Activated CD4-positive, alpha-beta T cell treated with anti-CD3 and anti-CD28 coated beads for 36 hours (primary cell): ENCODE measurements around the gene HEPHL1. TPM values are rescaled to one million over a fixed set of nuclear protein-coding genes. Genes with fewer than 3 reads are reported as not detected.
"Not testable (repeated sequence)": the region's sequence is repeated elsewhere in the genome, so short reads cannot be mapped to it uniquely, and the experiment has no call there.

Experiments used
- ATAC-seq: fragments of 200-7000 bp; cut with Tn5 transposase; one replicate; pipeline ENCODE4 v1.10.0; 2021; ENCODE audit warnings: mild to moderate bottlenecking, moderate library complexity
- CTCF ChIA-PET: fragments of 350-600 bp; sonication (Branson Sonifier 250); formaldehyde crosslinking; loops from one replicate; lab custom pipeline; 2021; ENCODE audit warnings: antibody characterized with exemption; lab: Charles Lee
- POLR2A ChIA-PET: fragments of 350-600 bp; sonication (Branson Sonifier 250); formaldehyde crosslinking; loops from one replicate; lab custom pipeline; 2021; ENCODE audit warnings: antibody characterized with exemption, inconsistent platforms; lab: Charles Lee
- DNase-seq: peaks from one replicate; pipeline ENCODE4 v3.0.0-alpha.2; 2020
- H3K27ac Mint-ChIP-seq: one replicate; pipeline ENCODE4 v1.8.0; 2021; ENCODE audit warnings: mixed read lengths
- H3K27me3 Mint-ChIP-seq: one replicate; pipeline ENCODE4 v1.8.0; 2021; ENCODE audit warnings: mixed read lengths
- H3K36me3 Mint-ChIP-seq: one replicate; pipeline ENCODE4 v1.8.0; 2021; ENCODE audit warnings: low read depth, mixed read lengths
- H3K4me1 Mint-ChIP-seq: one replicate; pipeline ENCODE4 v1.8.0; 2021; ENCODE audit warnings: mixed read lengths
- H3K4me3 Mint-ChIP-seq: one replicate; pipeline ENCODE4 v1.8.0; 2021; ENCODE audit warnings: mild to moderate bottlenecking, moderate library complexity, mixed read lengths
- H3K9me3 Mint-ChIP-seq: one replicate; pipeline ENCODE4 v1.8.0; 2021; ENCODE audit warnings: low read depth, mixed read lengths
- intact Hi-C, 2 experiments: fragments of 100-400 bp; cut with DNase I in 1 of 2; cut with micrococcal nuclease in 1 of 2; formaldehyde crosslinking; loops; one replicate each; pipeline versions ENCODE4 v1.14.2 to v1.15.1; 2022 to 2024; cut with DNase I, micrococcal nuclease
- total RNA-seq, 2 experiments: library from RNA; stranded (reverse); gene quantifications; one replicate each; pipeline ENCODE4 v1.2.3, GENCODE V29; 2021

HEPHL1 gene
- total RNA-seq, 2 experiments from 2014 or later, result not detected

DNA sequence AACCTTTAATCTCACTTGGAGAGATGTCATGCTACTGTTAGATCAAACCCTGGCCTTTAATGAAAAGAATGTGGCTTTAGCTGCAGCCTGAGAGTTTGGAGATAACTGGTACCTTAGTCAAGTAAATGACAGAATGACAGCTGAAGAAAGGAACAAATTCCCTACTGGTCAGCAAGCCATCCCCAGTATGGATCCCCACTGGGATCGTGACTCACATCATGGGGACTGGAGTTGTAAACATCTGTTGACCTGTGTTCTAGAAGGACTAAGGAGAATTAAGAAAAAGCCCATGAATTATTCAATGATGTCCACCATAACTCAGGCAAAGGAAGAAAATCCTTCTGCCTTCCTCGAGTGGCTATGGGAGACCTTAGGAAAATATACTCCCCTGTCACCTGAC, 99.4 kb downstream of the HEPHL1 start:
- H3K9me3 Mint-ChIP-seq, H3K4me1 Mint-ChIP-seq, POLR2A ChIA-PET, H3K27me3 Mint-ChIP-seq, H3K36me3 Mint-ChIP-seq, H3K27ac Mint-ChIP-seq, H3K4me3 Mint-ChIP-seq, ATAC-seq, DNase-seq, CTCF ChIA-PET: not testable (repeated sequence)
- intact Hi-C loops, result loop anchor here in 1 of 2 experiments (10.0 kb wide), 1 partner anchor 964 kb away; the partner anchor contains the start of gene ENDOD1

GRCh38 chr11:94120946-94121345, 99.8 kb downstream of the HEPHL1 start:
- DNase-seq (no peak), ATAC-seq (no peak)
- CTCF ChIA-PET, result no interaction called here
- no peaks in the 10 kb centered on the region for H3K27me3 Mint-ChIP-seq
- H3K4me3 Mint-ChIP-seq, result no peak overlapping the region
- no peaks in the 10 kb centered on the region for H3K4me1 Mint-ChIP-seq
- no peaks in the 10 kb centered on the region for H3K36me3 Mint-ChIP-seq
- H3K27ac Mint-ChIP-seq, result no peak overlapping the region
- peaks cover 1% of the 10 kb centered on the region for H3K9me3 Mint-ChIP-seq
- POLR2A ChIA-PET, result no interaction called here
- intact Hi-C loops, result loop anchor here in 1 of 2 experiments (10.0 kb wide), 1 partner anchor 964 kb away; the partner anchor contains the start of gene ENDOD1

DNA sequence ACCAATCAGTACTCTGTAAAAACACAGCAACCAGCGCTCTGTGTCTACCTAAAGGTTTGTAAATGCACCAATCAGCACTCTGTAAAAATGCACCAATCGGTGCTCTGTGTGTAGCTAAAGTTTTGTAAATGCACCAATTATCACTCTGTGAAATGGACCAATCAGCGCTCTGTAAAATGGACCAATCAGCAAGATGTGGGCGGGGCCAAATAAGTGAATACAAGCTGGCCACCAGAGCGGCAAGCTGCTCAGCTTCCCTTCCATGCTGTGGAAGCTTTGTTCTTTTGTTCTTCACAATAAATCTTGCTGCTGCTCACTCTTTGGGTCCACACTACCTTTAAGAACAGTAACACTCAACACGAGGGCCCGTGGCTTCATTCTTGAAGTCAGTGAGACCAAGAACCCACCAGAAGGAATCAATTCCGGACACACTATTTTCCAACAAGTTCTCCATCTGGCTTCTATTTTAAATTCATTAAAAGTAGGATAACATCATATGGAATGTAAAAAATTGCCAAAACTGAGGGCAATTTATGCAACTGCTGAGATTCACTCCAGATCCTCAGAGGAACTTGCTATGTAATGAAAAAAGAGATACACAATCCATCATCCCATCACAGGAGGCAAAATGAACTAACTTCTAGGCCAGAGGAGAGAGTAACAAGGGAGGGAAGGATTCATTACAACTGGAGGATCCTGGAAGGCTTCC, 104.4 kb downstream of the HEPHL1 start:
- ATAC-seq, result no peak
- no peaks in the 10 kb centered on the region for H3K27me3 Mint-ChIP-seq
- H3K36me3 Mint-ChIP-seq, result no peaks in the 10 kb centered on the region
- CTCF ChIA-PET, result no interaction called here
- POLR2A ChIA-PET, result no interaction called here
- intact Hi-C loops, result loop anchor here (5.0 to 10.0 kb wide), 4 partner anchors 343 to 1107 kb away; partner anchors contain the start of genes ENDOD1 (in 1 of the 2), MED17 (in 1 of the 2), SESN3 (in 1 of the 2) and SLC36A4 (in 1 of the 2)
- no peak overlapping the region for H3K4me3 Mint-ChIP-seq
- peaks cover 1% of the 10 kb centered on the region for H3K9me3 Mint-ChIP-seq
- no peak overlapping the region for H3K27ac Mint-ChIP-seq
- peak; percentile 50 for DNase-seq
- peaks cover 13% of the 10 kb centered on the region for H3K4me1 Mint-ChIP-seq

- ATAC-seq, result no peak
- DNase-seq, result peak; percentile 13
- ChIA-PET CTCF (interaction anchor here (1.4 kb wide), 1 partner anchor 23 kb away, joined by 3 read pairs; no protein-coding TSS in a partner anchor), POLR2A (interaction anchor here (1.6 to 2.1 kb wide), 2 partner anchors 344 to 386 kb away, joined by 8 to 12 read pairs; partner anchors contain the start of genes C11orf54, MED17 and TAF1D)
- H3K27me3 Mint-ChIP-seq, result no peaks in the 10 kb centered on the region
- peak overlapping the region; percentile 90 for H3K27ac Mint-ChIP-seq
- no peak overlapping the region for H3K4me3 Mint-ChIP-seq
- peaks cover 1% of the 10 kb centered on the region for H3K9me3 Mint-ChIP-seq
- H3K36me3 Mint-ChIP-seq, result no peaks in the 10 kb centered on the region
- peaks cover 13% of the 10 kb centered on the region for H3K4me1 Mint-ChIP-seq
- intact Hi-C loops, result loop anchor here (1.0 to 10.0 kb wide), 10 partner anchors 19 to 1661 kb away; partner anchors contain the start of genes ANKRD49 (in 2 of the 2), MRE11 (in 2 of the 2), CEP295 (in 1 of the 2) and ENDOD1 (in 1 of the 2)
Observed at GRCh38 chr11:94127638-94128037, 106.5 kb downstream of the HEPHL1 start.

GRCh38 chr11:94128291-94128745, 107.2 kb downstream of the HEPHL1 start:
- CTCF ChIA-PET, result interaction anchor here (0.7 to 1.4 kb wide), 5 partner anchors 14 to 377 kb away, joined by 3 read pairs; no protein-coding TSS in a partner anchor
- H3K4me1 Mint-ChIP-seq, result peaks cover 17% of the 10 kb centered on the region
- no peak for DNase-seq
- intact Hi-C loops, result loop anchor here (1.0 to 10.0 kb wide), 10 partner anchors 18 to 1660 kb away; partner anchors contain the start of genes ANKRD49 (in 2 of the 2), MRE11 (in 2 of the 2), CEP295 (in 1 of the 2) and ENDOD1 (in 1 of the 2)
- POLR2A ChIA-PET, result interaction anchor here (1.2 to 2.1 kb wide), 4 partner anchors 24 to 845 kb away, joined by 3 to 12 read pairs (median 6); partner anchors contain the start of genes C11orf54, CWC15, KDM4D and MED17
- H3K36me3 Mint-ChIP-seq, result no peaks in the 10 kb centered on the region
- H3K27me3 Mint-ChIP-seq, result no peaks in the 10 kb centered on the region
- H3K27ac Mint-ChIP-seq, result peak overlapping the region; percentile 90
- peaks cover 1% of the 10 kb centered on the region for H3K9me3 Mint-ChIP-seq
- no peak overlapping the region for H3K4me3 Mint-ChIP-seq
- peak; percentile 29 for ATAC-seq

GRCh38 chr11:94128746-94129511, 107.8 kb downstream of the HEPHL1 start, which contains the start of gene PANX1:
Gene PANX1 (plus strand): TSS chr11:94128841. CDS start chr11:94129313, 472 bp downstream.
- H3K27me3 Mint-ChIP-seq, result no peaks in the 10 kb centered on the region
- H3K4me3 Mint-ChIP-seq, result no peak within 1 kb of the TSS
- intact Hi-C loops, result loop anchor here (1.0 to 10.0 kb wide), 13 partner anchors 18 to 1660 kb away; partner anchors contain the start of genes ANKRD49 (in 2 of the 2), MED17 (in 2 of the 2), MRE11 (in 2 of the 2) and C11orf54 (in 1 of the 2)
- ATAC-seq (peak; percentile 81), DNase-seq (peak; percentile 84)
- H3K4me1 Mint-ChIP-seq, result peaks cover 23% of the 10 kb centered on the region
- ChIA-PET CTCF (interaction anchor here (0.7 to 1.4 kb wide), 7 partner anchors 15 to 376 kb away, joined by 3 read pairs; no protein-coding TSS in a partner anchor), POLR2A (interaction anchor here (1.2 to 2.1 kb wide), 4 partner anchors 23 to 845 kb away, joined by 3 to 12 read pairs (median 6); partner anchors contain the start of genes C11orf54, CWC15, KDM4D and MED17)
- H3K27ac Mint-ChIP-seq, result peak within 1 kb of the TSS; percentile 90
- peaks cover 1% of the 10 kb centered on the region for H3K9me3 Mint-ChIP-seq
- H3K36me3 Mint-ChIP-seq, result no peaks in the 10 kb centered on the region

- ATAC-seq (peak; percentile 27), DNase-seq (peak; percentile 56)
Observed at GRCh38 chr11:94129512-94130297, 108.6 kb downstream of the HEPHL1 start.

GRCh38 chr11:94130298-94131046, 109.3 kb downstream of the HEPHL1 start:
- CTCF ChIA-PET, result interaction anchor here (0.7 to 1.1 kb wide), 2 partner anchors 21 to 384 kb away, joined by 3 read pairs; no protein-coding TSS in a partner anchor
- no peak overlapping the region for H3K27ac Mint-ChIP-seq
- H3K27me3 Mint-ChIP-seq, result no peaks in the 10 kb centered on the region
- intact Hi-C loops, result loop anchor here in 1 of 2 experiments (2.0 kb wide), 1 partner anchor 16 kb away; no protein-coding TSS in a partner anchor
- H3K9me3 Mint-ChIP-seq, result no peaks in the 10 kb centered on the region
- DNase-seq, result no peak
- no peaks in the 10 kb centered on the region for H3K36me3 Mint-ChIP-seq
- POLR2A ChIA-PET, result interaction anchor here (1.9 kb wide), 1 partner anchor 22 kb away, joined by 5 read pairs; no protein-coding TSS in a partner anchor
- H3K4me3 Mint-ChIP-seq, result no peak overlapping the region
- H3K4me1 Mint-ChIP-seq, result peaks cover 38% of the 10 kb centered on the region
- ATAC-seq, result no peak

More at GRCh38 chr11:94129512-94130297, 108.6 kb downstream of the HEPHL1 start:
- peaks cover 31% of the 10 kb centered on the region for H3K4me1 Mint-ChIP-seq
- ChIA-PET POLR2A (interaction anchor here (1.2 to 2.1 kb wide), 3 partner anchors 23 to 844 kb away, joined by 3 to 12 read pairs (median 5); partner anchors contain the start of genes C11orf54, CWC15, KDM4D and TAF1D), CTCF (interaction anchor here (0.7 to 1.1 kb wide), 2 partner anchors 18 to 21 kb away, joined by 3 read pairs; no protein-coding TSS in a partner anchor)
- H3K27me3 Mint-ChIP-seq, result no peaks in the 10 kb centered on the region
- peaks cover 1% of the 10 kb centered on the region for H3K9me3 Mint-ChIP-seq
- intact Hi-C loops, result loop anchor here (1.0 to 10.0 kb wide), 12 partner anchors 17 to 1659 kb away; partner anchors contain the start of genes MED17 (in 2 of the 2), ANKRD49 (in 1 of the 2), C11orf54 (in 1 of the 2) and CEP295 (in 1 of the 2)
- H3K27ac Mint-ChIP-seq, result no peak overlapping the region
- H3K4me3 Mint-ChIP-seq, result no peak overlapping the region
- H3K36me3 Mint-ChIP-seq, result no peaks in the 10 kb centered on the region

GRCh38 chr11:94131047-94131717, 110.0 kb downstream of the HEPHL1 start:
- Mint-ChIP-seq H3K27ac (no peak overlapping the region), H3K4me1 (peaks cover 46% of the 10 kb centered on the region), H3K9me3 (peaks cover 1% of the 10 kb centered on the region), H3K36me3 (peaks cover 6% of the 10 kb centered on the region), H3K27me3 (no peaks in the 10 kb centered on the region), H3K4me3 (no peak overlapping the region)
- ATAC-seq (no peak), DNase-seq (no peak)
- CTCF ChIA-PET, result interaction anchor here (0.7 to 0.8 kb wide), 2 partner anchors 61 to 383 kb away, joined by 3 read pairs; no protein-coding TSS in a partner anchor
- intact Hi-C loops, result loop anchor here in 1 of 2 experiments (2.0 kb wide), 1 partner anchor 16 kb away; no protein-coding TSS in a partner anchor
- POLR2A ChIA-PET, result no interaction called here
